GM10266 (cell line): Measurements from ENCODE around the gene HDAC11.

Source experiments
- DNase-seq: peaks from one replicate; pipeline ENCODE4 v3.0.0; 2012; ENCODE audit errors: extremely low spot score
- TF ChIP-seq, protein P1 (sequence below): IDR thresholded peaks from 2 replicates; pipeline ENCODE4 v1.5.1; 2012; ENCODE audit warnings: mild to moderate bottlenecking, low read depth; ENCODE audit not compliant: control insufficient read depth, insufficient read depth; ENCODE audit errors: missing control alignments

Gene HDAC11

DNA sequence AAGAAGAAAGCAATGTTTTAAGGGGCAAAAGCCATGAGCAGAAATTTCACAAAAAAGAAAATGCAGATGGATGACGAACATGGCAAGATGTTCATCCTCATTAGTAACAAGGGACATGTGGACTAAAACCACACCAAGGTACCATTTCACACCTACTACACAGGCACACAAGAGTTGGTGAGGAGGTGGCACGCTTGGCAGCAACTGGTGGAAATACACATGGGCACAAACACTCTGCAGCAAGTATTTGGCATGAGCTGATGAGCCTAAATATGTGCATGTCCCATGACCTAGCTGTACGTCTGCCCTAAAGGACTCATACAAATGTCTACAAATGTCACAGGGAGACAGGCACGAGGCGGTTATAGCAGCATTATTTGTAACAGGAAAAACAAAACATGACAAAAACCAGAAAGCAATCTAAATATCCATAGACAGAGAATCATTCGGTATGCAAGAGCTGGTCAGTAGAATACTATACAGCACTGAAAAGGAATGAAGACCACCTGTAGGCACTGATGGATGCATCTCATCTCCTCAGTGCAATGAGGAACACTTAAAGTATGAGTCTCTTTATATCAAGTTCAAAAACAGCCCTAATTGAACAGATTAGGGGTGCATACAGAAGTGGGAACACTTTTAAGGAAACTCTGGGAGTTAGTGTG, 57.3 kb downstream of the HDAC11 start:
- DNase-seq, result no peak
- TF ChIP-seq, protein P1, sequence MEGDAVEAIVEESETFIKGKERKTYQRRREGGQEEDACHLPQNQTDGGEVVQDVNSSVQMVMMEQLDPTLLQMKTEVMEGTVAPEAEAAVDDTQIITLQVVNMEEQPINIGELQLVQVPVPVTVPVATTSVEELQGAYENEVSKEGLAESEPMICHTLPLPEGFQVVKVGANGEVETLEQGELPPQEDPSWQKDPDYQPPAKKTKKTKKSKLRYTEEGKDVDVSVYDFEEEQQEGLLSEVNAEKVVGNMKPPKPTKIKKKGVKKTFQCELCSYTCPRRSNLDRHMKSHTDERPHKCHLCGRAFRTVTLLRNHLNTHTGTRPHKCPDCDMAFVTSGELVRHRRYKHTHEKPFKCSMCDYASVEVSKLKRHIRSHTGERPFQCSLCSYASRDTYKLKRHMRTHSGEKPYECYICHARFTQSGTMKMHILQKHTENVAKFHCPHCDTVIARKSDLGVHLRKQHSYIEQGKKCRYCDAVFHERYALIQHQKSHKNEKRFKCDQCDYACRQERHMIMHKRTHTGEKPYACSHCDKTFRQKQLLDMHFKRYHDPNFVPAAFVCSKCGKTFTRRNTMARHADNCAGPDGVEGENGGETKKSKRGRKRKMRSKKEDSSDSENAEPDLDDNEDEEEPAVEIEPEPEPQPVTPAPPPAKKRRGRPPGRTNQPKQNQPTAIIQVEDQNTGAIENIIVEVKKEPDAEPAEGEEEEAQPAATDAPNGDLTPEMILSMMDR, result no peak

DNA sequence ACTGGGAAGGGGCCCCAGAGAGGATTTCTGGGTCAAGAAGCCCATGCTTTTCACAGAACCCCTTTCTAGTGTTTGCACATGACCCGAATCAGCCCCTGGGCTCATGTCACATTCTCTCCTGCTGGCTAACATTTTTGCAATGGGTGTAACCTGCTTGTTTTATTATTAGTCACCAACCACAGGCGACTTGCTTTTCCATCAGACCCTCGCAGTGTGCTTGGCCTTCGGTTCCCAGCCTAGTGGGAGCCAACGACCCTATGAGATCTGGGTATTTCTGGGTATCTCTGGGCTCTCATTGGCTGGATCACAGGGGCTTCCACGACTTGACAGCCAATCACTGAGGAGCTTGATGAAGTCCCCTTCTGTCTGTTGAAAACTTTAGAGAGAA, 57.8 kb downstream of the HDAC11 start:
- DNase-seq, result no peak
- TF ChIP-seq, protein P1, result no peak

DNA sequence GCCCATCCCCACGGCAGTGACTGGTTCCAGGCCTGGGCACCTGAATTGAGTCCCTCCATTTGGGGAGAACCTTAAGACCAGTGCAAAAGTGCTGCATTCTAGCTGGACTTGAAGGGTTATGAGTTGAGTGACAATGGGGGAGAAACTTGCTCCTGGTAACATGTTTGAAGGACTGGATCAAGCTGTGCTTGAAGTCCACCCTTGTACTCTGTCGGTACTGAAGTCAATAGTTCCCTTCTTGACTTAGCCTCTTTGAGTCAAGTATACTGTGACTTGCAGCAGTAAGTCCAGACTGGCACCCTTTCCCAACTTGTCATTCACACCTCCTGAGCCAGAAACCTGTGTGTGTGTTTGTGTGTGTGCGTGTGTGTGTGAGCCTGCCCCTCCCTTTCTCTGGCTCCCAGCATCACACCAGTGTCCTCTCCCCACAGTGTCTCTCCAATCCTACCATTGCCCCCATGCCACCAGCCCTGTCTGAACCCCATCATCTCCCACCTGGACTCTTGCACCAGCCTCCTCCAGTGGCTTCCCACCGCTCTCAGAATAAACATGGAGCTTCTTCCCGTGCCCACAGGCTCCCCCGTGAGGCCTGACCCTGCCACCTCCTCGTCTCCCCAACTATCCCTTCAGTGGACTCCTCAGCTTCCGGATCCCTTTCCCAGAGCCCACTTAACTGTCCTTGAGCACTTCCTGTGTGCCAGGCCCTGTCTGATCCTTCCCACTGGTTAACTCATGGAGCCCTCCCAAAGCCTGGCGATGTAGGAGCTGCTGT, 58.6 kb downstream of the HDAC11 start:
- TF ChIP-seq, protein P1, result no peak
- DNase-seq, result no peak

DNA sequence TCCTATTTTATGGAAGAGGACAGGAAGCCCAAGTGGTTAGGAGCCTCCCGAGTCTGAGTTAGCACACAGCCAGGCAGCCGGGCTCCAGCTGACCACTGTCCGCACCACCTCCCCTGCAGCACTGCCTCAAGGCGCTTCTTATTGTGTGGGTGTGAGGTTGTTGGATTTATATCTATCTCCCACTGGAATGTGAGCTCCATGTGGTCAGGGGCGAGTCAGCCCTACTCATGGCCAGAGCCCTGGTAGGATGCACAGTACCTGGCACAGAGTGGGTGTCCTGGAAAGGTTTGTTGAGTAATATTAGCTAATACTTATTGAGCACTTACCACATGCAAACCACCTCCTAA, 59.2 kb downstream of the HDAC11 start:
- TF ChIP-seq, protein P1, result no peak
- no peak for DNase-seq

DNA sequence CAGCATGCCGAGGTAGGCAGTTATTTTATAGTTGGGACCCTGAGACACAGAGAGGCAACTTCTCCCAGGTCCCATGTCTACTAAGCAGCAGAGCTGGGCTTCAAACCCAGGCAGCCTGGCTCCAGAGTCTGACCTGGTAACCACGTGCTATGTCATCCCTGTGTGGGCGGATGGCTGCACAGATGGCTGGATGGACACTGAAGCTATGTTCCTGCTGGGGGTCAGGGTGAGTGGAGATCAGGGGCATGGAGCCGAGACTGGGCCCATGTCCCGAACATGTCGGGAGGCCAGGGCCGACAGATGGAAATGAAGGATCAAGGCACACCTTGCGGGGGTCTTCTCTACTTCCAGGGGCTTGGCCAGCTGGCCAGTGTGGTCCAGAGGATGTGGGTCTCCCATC, 59.6 kb downstream of the HDAC11 start:
- DNase-seq, result no peak
- TF ChIP-seq, protein P1, result no peak

DNA sequence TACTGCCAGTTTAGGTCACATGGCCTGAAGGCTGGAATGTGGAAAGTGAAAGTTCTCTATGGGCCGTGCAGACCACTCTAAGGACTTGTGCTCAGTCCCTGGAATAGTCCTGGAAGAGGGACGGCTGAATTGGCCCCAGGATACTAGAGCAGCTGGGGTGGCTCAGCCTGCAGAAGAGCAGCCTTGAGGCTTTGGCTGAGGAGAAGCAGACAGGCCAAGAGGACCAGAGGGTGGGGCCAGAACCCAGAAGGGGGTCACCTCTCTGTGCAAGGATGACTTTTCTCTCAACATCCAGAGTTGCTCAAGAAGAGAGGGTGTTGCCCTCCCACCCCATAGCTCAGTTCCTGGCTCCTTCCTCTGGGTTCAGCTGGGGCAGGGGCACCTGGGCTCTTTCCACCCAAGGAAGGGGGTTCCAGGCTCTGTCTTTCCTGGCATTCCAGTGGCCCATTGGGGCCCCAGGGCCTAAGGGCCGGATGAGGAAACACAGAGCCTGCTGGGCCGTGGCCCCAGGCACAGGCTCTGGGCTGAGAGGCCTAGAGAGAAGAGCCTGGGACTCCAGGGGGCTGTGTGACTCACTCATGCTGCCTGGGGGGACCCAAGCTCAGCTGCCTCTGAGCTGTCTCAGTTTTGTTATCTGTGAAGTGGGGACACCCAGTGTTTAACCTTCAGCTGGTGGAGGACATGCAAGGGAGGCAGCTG, 60.3 kb downstream of the HDAC11 start:
- TF ChIP-seq, protein P1, result no peak
- DNase-seq, result no peak

DNA sequence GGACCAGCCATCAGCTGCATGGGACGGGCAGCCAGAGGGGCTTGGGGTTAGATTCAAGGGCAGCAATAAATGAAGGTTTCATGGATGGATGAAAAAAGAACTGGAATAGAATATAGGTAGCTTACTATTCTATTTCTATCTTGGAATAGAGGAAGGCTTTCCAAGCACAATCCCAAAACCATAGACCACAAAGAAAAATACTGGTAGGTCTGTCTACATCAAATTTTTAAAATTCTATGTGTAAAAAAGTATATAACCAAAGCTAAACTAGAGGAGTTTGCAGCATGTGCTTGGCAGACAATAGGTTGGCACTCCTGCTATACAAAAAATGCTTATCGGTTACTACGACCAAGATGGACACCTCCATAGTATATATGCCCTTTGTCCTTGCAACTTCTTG, 61.6 kb downstream of the HDAC11 start:
- TF ChIP-seq, protein P1, result no peak
- no peak for DNase-seq
